DND-41 (cell line): ENCODE results near the gene MEF2D.

Experiments used
- EZH2 ChIP-seq: IDR thresholded peaks from 3 replicates; pipeline ENCODE4 v1.6.1; 2012; ENCODE audit warnings: borderline replicate concordance, low read depth, mild to moderate bottlenecking, moderate library complexity, low read length, inconsistent platforms; ENCODE audit not compliant: severe bottlenecking
- TF ChIP-seq, protein P1 (sequence below): IDR thresholded peaks from 2 replicates; pipeline ENCODE4 v1.5.1; 2012; ENCODE audit warnings: borderline replicate concordance, low read length, moderate library complexity, mild to moderate bottlenecking; ENCODE audit not compliant: poor library complexity, severe bottlenecking; ENCODE audit errors: extremely low read depth

DNA sequence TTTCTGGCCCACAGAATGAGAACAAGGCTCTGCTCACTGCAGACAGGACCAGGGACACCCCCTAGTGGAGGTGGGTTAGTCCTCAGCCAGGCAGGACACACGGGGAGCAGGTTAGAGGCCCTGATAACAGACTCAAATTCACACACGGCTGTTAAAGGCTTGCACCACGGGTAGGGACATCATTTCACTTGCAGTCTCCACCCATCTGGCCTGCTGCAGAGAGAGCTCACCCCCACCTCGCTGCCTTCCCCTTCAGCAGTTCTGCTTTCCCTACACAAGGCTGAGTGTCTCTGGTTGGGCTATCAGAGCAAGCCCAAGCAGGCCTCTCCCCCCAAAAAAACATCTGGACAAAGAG is 20.6 kb downstream of the MEF2D start:
- TF ChIP-seq, protein P1, sequence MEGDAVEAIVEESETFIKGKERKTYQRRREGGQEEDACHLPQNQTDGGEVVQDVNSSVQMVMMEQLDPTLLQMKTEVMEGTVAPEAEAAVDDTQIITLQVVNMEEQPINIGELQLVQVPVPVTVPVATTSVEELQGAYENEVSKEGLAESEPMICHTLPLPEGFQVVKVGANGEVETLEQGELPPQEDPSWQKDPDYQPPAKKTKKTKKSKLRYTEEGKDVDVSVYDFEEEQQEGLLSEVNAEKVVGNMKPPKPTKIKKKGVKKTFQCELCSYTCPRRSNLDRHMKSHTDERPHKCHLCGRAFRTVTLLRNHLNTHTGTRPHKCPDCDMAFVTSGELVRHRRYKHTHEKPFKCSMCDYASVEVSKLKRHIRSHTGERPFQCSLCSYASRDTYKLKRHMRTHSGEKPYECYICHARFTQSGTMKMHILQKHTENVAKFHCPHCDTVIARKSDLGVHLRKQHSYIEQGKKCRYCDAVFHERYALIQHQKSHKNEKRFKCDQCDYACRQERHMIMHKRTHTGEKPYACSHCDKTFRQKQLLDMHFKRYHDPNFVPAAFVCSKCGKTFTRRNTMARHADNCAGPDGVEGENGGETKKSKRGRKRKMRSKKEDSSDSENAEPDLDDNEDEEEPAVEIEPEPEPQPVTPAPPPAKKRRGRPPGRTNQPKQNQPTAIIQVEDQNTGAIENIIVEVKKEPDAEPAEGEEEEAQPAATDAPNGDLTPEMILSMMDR = peak; percentile 25
- no peak for TF ChIP-seq EZH2
